ENCODE measurements around the gene CACNA2D3. TPM values are rescaled to one million over a fixed set of nuclear protein-coding genes. Genes with fewer than 3 reads are reported as not detected.

The CACNA2D3 gene
- total RNA-seq, 6 experiments from 2014 or later, result 0.14 to 0.23 (median 0.19) TPM; not detected in 2

DNA sequence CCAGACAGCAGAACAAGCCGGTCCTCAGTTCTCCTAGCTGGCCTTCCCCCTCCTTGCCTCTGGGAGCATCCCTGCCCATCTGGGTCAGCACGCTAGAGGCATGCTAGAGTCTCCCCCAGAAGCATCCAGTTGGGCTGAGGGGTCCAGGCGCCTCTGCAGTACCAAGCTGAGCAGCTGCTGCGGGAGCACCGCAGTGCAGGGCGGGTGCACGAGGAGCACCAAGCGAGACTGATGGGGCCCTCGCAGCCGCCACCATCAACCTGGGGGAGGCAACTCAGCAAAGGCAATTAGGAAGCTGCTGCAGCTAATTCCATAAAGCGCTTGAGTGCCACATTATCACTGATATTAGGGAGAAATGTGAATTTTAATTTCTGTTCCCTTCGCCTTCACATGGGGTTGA lies 12.4 kb downstream of the CACNA2D3 start:
- Mint-ChIP-seq H3K4me1 (ENCODE audit: low read depth) (no peaks in the 10 kb centered on the region), H3K4me3 (no peak overlapping the region), H3K36me3 (ENCODE audit: low read depth) (no peaks in the 10 kb centered on the region), H3K9me3 (peaks cover 49% of the 10 kb centered on the region), H3K27ac (no peak overlapping the region), H3K27me3 (ENCODE audit: insufficient read depth) (no peaks in the 10 kb centered on the region; the same call in 1 of the 2 replicates)
- DNase-seq, result no peak
- TF ChIP-seq, protein P1, sequence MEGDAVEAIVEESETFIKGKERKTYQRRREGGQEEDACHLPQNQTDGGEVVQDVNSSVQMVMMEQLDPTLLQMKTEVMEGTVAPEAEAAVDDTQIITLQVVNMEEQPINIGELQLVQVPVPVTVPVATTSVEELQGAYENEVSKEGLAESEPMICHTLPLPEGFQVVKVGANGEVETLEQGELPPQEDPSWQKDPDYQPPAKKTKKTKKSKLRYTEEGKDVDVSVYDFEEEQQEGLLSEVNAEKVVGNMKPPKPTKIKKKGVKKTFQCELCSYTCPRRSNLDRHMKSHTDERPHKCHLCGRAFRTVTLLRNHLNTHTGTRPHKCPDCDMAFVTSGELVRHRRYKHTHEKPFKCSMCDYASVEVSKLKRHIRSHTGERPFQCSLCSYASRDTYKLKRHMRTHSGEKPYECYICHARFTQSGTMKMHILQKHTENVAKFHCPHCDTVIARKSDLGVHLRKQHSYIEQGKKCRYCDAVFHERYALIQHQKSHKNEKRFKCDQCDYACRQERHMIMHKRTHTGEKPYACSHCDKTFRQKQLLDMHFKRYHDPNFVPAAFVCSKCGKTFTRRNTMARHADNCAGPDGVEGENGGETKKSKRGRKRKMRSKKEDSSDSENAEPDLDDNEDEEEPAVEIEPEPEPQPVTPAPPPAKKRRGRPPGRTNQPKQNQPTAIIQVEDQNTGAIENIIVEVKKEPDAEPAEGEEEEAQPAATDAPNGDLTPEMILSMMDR (IDR thresholded peaks at IDR 0.05), result no peak

DNA sequence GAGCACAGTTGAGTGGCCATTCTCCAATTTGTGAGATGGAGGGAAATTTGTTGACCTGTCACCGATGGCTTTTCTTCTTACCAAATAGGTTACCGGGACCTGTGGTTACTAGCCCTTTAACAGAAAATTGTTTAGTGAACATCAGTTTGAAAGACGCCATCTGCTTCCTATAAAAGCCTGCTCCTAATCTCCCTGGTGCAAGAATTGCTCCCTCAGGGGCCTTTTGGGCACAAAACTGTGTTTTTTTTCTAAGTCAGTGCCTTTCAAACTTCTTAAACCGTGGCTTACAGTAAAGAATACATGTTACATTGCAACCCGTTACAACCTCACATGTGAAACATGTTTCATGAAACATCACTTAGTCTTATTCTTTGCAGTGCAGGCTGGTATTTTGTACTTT lies 15.0 kb downstream of the CACNA2D3 start:
- Mint-ChIP-seq H3K27ac (no peak overlapping the region), H3K27me3 (ENCODE audit: insufficient read depth) (no peaks in the 10 kb centered on the region), H3K9me3 (peaks cover 49% of the 10 kb centered on the region), H3K4me3 (no peak overlapping the region), H3K4me1 (ENCODE audit: low read depth) (no peaks in the 10 kb centered on the region), H3K36me3 (ENCODE audit: low read depth) (no peaks in the 10 kb centered on the region)
- DNase-seq, result no peak
- TF ChIP-seq, protein P1 (IDR thresholded peaks at IDR 0.05), result no peak

GRCh38 chr3:54138937-54139547 lies 16.7 kb downstream of the CACNA2D3 start:
- no peak overlapping the region for H3K4me3 Mint-ChIP-seq
- H3K27me3 Mint-ChIP-seq (ENCODE audit: insufficient read depth), result no peaks in the 10 kb centered on the region
- peaks cover 44% of the 10 kb centered on the region for H3K9me3 Mint-ChIP-seq
- no peak overlapping the region for H3K27ac Mint-ChIP-seq
- no peaks in the 10 kb centered on the region for H3K36me3 Mint-ChIP-seq (ENCODE audit: low read depth)
- TF ChIP-seq, protein P1 (IDR thresholded peaks at IDR 0.05), result no peak
- DNase-seq, result no peak
- H3K4me1 Mint-ChIP-seq (ENCODE audit: low read depth), result no peaks in the 10 kb centered on the region

- H3K36me3 Mint-ChIP-seq (ENCODE audit: low read depth), result no peaks in the 10 kb centered on the region
- H3K4me3 Mint-ChIP-seq, result no peak overlapping the region
- DNase-seq, result no peak
- peaks cover 44% of the 10 kb centered on the region for H3K9me3 Mint-ChIP-seq
- H3K4me1 Mint-ChIP-seq (ENCODE audit: low read depth), result no peaks in the 10 kb centered on the region
- no peak overlapping the region for H3K27ac Mint-ChIP-seq
- H3K27me3 Mint-ChIP-seq (ENCODE audit: insufficient read depth), result no peaks in the 10 kb centered on the region
- TF ChIP-seq, protein P1 (IDR thresholded peaks at IDR 0.05), result no peak
Observed at GRCh38 chr3:54139630-54140029, 17.3 kb downstream of the CACNA2D3 start.

DNA sequence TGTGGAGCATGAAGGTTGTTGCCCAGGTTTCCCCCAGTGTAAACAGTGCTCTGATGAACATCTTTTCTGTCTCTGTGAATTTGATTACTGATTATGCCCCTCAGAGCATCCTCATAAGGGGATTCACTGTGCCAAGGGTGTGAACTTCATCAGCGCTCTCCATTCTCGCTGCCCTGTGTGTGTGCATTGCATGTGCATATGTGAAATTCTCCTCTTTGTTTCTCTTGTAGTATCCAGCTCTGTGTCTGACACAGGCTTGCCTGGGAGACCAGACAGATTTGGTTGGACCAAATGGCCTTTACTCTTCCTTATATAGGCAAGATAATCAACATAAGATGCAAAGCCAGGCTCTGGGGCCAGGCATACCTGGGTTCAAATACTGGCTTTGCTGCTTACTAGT lies 21.9 kb downstream of the CACNA2D3 start:
- no peaks in the 10 kb centered on the region; the same call in 1 of the 2 replicates for H3K27me3 Mint-ChIP-seq (ENCODE audit: insufficient read depth)
- peaks cover 30% of the 10 kb centered on the region for H3K9me3 Mint-ChIP-seq
- H3K4me1 Mint-ChIP-seq (ENCODE audit: low read depth), result no peaks in the 10 kb centered on the region
- DNase-seq, result no peak
- H3K27ac Mint-ChIP-seq, result no peak overlapping the region
- TF ChIP-seq, protein P1 (IDR thresholded peaks at IDR 0.05), result no peak
- peaks cover 4% of the 10 kb centered on the region; the same call in 1 of the 2 replicates for H3K36me3 Mint-ChIP-seq (ENCODE audit: low read depth)
- H3K4me3 Mint-ChIP-seq, result no peak overlapping the region
